GM21528 (cell line): Measurements from ENCODE around the gene CPED1.

Source experiments
- ATAC-seq: cut with Tn5 transposase; IDR thresholded peaks from one replicate; pipeline ENCODE4 v1.9.1; 2021; ENCODE audit warnings: mild to moderate bottlenecking, moderate library complexity; ENCODE audit not compliant: unreplicated experiment, low FRiP score

The CPED1 gene

GRCh38 chr7:120988591-120989256 lies at the start of gene CPED1:
CPED1 (plus strand) TSS chr7:120988711; CDS start chr7:120989622, 911 bp downstream.
- peak; percentile 51 for ATAC-seq

GRCh38 chr7:120939345-120939744 lies 49.2 kb upstream of the CPED1 start:
- ATAC-seq: no peak

GRCh38 chr7:120941064-120941463 lies 47.4 kb upstream of the CPED1 start:
- peak; percentile 50 for ATAC-seq

DNA sequence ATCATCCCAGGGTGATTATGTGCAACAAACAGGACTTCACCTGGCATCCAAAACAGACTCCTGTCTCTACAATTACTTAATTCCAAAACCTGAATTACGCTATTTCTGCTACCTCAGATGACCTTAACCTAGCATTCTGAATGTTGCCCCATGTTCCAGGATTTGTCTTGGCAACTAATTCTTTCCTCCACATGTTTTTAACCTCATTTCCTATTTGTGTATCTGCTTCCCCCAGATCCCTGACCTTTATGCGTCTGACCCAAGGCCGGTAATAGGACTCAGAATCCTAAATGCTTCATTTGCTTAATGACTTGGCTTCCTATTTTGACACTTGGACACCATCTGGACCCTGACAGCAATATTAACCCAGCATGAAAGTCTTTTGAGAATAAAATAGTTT lies 46.7 kb upstream of the CPED1 start:
- ATAC-seq: no peak

DNA sequence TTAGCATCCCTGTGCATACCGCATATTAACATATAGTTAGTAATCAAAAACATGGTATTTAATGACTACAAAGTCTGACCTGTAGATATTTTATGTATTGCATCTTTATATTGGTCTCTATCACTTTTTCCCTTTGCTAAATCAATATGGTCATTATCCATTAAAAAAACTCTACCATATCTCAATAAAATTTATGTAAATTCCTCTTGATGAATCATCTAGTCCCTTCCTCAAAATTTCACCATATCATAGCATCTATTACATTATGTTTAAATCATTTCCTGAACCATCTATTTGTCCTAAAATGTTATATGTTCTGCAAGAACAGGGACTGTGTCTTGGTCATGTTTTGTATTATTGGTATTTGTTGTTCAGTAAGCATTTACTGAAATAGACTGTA lies 45.6 kb upstream of the CPED1 start:
- ATAC-seq: no peak

GRCh38 chr7:120944826-120945562 lies 43.5 kb upstream of the CPED1 start:
- no peak for ATAC-seq

DNA sequence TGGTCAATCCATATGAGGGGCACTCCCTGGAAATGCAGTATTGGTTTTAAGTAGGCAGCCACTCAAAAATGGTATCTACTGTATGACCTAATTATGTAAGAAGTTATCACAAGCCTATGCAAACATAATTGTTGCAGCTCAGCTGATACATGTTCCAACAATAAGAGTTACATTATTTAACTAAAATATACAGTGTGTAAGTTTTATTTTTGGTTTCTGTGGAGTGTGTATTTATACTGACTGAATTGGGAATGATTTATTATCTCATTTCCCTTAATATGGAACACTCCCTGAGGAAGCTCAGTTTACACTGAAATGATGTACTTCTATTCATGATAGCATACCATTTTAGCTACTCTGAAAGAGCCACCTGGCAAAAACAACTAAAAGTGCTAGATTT lies 40.5 kb upstream of the CPED1 start:
- no peak for ATAC-seq

DNA sequence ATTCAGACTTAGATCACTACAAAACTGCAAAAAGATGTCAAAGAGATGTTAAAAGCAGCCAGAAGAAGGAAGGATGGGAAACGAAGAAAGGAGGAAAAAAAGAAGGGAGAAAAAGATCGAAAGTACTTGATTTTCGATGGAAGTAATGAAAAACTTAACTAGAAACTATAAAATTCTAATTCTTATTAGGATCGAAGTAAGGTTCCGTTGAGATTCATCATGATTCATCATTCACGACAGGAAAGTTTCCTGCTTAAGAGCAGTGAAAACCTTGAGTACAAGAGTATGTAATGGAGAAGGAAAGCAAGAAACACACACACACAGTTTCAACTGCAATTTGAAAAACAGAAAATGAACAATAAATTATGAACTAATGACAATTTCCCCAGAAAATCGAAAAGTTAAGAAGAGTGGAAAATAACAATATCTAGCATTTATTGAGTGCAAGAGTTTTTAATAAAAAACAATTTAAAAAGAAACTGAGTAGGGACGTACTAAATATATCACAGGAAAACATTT lies 39.1 kb upstream of the CPED1 start:
- ATAC-seq: no peak

DNA sequence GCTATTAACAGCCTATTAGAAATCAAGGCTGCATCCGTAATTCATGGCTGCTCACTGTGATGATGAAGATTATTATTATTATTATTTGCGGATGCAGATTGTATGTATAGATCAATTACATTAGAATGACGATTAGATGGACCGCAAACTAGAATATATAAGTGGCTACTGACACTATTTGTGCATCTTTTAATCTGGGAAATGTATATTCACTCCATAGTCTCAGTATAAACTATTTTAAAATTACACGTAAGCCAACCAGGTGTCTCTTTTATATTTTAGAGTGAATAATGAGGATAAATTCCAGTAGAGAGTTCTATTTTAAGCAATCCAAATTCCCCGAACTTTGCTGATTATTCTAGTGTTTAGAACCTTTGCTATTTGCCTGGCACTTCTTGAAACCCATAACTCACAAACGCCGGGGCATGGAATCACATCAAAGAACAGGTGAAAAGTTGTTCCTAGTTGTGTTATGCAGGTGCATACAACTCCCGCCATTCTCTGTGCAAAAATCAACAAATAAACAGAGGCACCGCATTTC lies 38.4 kb upstream of the CPED1 start:
- no peak for ATAC-seq

GRCh38 chr7:120950539-120951308 lies 37.8 kb upstream of the CPED1 start, which contains the start of gene ING3:
ING3 (plus strand) TSS chr7:120950777; CDS start chr7:120950897, 120 bp downstream.
- ATAC-seq: peak; percentile 99

- ATAC-seq: no peak
Observed at GRCh38 chr7:120951309-120951699, 37.2 kb upstream of the CPED1 start.

DNA sequence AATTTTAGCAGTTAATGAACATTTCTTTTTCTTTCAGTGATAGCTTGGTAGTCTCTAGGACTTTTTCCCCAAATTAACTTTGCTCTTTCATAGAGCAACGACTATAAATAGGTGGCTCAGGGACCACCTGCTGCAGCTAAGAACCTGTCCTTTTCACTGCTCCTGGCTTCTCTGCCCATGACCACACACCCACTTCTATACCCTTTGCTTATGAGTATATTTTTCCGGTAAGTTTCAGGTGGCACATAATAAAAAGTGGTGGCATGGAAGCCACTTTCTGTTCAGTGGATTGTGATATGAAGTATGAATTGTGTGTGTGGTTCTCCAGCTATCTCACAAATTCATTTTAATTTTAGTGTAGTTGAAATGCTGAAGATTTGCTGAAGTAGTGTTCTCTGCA lies 36.7 kb upstream of the CPED1 start:
- no peak for ATAC-seq

DNA sequence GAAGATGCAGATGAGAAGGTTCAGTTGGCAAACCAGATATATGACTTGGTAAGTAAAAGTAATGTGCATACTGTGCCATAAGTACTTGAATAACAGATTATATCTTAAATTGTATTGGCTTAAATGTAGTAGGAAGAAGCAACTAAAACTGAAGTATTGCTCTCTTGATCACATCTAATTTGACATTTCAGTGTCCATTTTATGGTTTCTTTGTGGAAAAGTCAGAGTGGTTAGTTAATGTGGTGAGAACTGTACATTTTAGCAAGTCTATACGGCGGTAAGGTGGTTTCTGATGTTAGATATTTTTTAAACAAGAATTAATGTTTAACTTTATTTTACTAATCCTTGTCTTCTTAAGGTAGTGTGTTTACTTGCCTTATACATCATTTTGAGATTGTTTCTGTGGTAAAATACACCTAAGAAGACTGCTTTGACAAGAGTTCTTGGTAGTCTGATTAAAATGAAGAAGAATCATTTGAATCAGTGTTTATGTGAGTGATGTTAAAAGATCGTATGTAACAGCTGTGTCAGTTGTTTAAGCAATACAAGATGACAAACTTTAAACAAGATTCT lies 32.8 kb upstream of the CPED1 start:
- ATAC-seq: no peak

GRCh38 chr7:120959929-120960484 lies 28.5 kb upstream of the CPED1 start:
- no peak for ATAC-seq

- no peak for ATAC-seq
Observed at GRCh38 chr7:120960714-120961113, 27.8 kb upstream of the CPED1 start.

DNA sequence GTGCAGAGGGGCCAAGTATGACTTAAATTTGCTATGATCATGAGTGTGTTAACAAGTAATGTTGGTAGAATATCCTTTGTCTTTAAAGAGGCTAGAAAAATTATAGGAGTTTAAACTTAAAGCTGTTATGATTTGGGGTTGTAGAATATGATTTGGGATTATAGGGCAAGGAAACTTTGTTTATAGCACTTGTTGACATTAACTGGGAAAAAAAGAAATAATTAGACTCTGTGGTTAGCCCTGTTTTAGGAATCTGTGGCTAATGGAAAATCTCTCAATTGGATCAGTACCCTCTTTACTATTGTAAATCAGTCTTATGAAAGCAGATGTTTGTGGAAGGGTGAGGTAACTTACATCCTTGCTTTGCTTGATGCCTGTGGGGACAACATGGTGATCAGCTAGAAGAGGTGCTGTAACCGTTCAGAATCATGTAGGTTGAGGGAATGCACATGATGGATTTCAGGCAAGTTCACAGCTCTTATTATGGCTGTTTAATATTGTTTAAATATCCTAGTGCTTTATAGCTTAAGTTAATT lies 26.8 kb upstream of the CPED1 start:
- no peak for ATAC-seq

DNA sequence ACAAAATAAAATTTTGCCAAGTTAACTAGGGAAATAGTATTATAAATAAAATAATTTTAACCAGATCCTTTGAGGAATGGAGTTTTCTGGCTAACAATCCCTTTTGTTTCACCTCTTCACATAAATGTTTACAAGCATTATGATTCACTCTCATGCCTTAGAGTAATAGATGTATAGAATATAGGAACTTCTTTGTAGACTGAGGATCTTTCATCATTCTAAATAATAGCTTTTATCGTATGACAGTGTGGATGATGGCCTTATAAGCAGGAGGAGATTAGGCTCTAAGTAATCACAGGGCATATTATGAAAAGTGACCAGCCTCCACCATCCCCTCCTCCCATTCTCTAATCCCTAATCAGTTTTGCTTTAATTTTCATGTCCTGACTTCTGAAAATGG lies 24.4 kb upstream of the CPED1 start:
- ATAC-seq: no peak

- ATAC-seq: no peak
Observed at GRCh38 chr7:120966961-120967360, 21.6 kb upstream of the CPED1 start.

GRCh38 chr7:120973849-120974248 lies 14.7 kb upstream of the CPED1 start:
- ATAC-seq: no peak
